ENCODE data around the gene DRAM1.

DNA sequence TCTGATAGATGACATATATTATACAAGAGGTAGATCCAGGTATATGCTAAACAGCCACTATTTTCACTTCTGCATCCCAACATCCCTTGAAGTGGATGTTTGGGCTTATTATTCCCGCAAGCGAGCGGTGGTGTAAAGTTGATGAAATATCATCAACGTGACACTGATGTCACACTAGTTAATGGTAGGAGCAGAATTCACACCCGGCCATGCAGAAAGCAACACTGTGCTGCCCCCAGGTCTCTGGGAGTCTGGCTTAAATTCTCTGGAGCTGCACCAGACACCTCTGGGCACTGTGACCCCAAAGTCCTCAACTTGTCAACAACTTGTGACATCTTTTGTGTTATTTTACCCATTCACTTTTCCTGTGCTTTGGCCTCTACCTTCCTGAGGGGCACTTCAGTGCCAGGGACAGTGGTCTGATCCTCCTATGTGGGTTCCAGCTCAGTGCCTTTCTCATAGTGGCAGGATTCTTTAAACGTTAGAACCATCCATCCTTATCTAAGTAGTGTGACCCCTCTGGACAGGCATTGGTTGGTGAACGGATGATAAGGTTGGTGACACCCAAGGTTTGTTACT is 952 bp downstream of the DRAM1 start:
- TF ChIP-seq, protein P1, sequence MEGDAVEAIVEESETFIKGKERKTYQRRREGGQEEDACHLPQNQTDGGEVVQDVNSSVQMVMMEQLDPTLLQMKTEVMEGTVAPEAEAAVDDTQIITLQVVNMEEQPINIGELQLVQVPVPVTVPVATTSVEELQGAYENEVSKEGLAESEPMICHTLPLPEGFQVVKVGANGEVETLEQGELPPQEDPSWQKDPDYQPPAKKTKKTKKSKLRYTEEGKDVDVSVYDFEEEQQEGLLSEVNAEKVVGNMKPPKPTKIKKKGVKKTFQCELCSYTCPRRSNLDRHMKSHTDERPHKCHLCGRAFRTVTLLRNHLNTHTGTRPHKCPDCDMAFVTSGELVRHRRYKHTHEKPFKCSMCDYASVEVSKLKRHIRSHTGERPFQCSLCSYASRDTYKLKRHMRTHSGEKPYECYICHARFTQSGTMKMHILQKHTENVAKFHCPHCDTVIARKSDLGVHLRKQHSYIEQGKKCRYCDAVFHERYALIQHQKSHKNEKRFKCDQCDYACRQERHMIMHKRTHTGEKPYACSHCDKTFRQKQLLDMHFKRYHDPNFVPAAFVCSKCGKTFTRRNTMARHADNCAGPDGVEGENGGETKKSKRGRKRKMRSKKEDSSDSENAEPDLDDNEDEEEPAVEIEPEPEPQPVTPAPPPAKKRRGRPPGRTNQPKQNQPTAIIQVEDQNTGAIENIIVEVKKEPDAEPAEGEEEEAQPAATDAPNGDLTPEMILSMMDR (IDR thresholded peaks at IDR 0.05): no peak
- no peak for TF ChIP-seq POLR2A (IDR thresholded peaks at IDR 0.05; ENCODE audit: low read depth)
